Measurements from ENCODE around the gene GANAB. TPM values are rescaled to one million over a fixed set of nuclear protein-coding genes. Genes with fewer than 3 reads are reported as not detected.
A peak's percentile ranks its signal among the peaks of the same experiment; 100 is the strongest.

GANAB gene
- total and polyA plus RNA-seq, 2 of the 13 experiments (the other 11 are each of a cell fraction or from before 2014, with no cell fraction given) = 99.5 to 234 TPM

- TF ChIP-seq ZNF142 (CRISPR knock-in tag; IDR thresholded peaks at IDR 0.05) (peak; percentile 89), CBFB (CRISPR knock-in tag; IDR thresholded peaks at IDR 0.05) (no peak), AHR (CRISPR knock-in tag; IDR thresholded peaks at IDR 0.05) (no peak), ZSCAN31 (CRISPR knock-in tag; IDR thresholded peaks at IDR 0.05; ENCODE audit: low read depth) (0 out of 2 replicates have a peak, but pooled peaks have one; percentile 69), ZNF781 (CRISPR knock-in tag; IDR thresholded peaks at IDR 0.05; ENCODE audit: borderline replicate concordance, not compliant biosample characterization) (peak; percentile 35), ZNF724P (CRISPR knock-in tag; IDR thresholded peaks at IDR 0.05; ENCODE audit: borderline replicate concordance) (peak; percentile 69; the same call in 1 of the 2 replicates), SNRNP70 (IDR thresholded peaks at IDR 0.05; ENCODE audit: low read depth, low read length) (no peak), MEIS1 (CRISPR knock-in tag; IDR thresholded peaks at IDR 0.05; ENCODE audit: borderline replicate concordance) (no peak; the same call in 1 of the 2 replicates), NAIF1 (CRISPR knock-in tag; IDR thresholded peaks at IDR 0.05; ENCODE audit: borderline replicate concordance) (peak; percentile 81; the same call in 1 of the 2 replicates), ZNF644 (CRISPR knock-in tag; IDR thresholded peaks at IDR 0.05; ENCODE audit: low read depth) (no peak), ZNF512B (CRISPR knock-in tag; IDR thresholded peaks at IDR 0.05; ENCODE audit: borderline replicate concordance) (no peak), ZNF616 (CRISPR knock-in tag; IDR thresholded peaks at IDR 0.05; ENCODE audit: low read depth) (peak; percentile 24; the same call in 1 of the 2 replicates), ARID4A (CRISPR knock-in tag; IDR thresholded peaks at IDR 0.05; ENCODE audit: borderline replicate concordance) (peak; percentile 77; the same call in 1 of the 2 replicates), SNAI1 (CRISPR knock-in tag; IDR thresholded peaks at IDR 0.05; ENCODE audit: borderline replicate concordance) (peak; percentile 73; the same call in 1 of the 2 replicates), ZNF33B (CRISPR knock-in tag; IDR thresholded peaks at IDR 0.05) (no peak), MYNN (CRISPR knock-in tag; IDR thresholded peaks at IDR 0.05; ENCODE audit: low read depth) (0 out of 2 replicates have a peak, but pooled peaks have one; percentile 73)
Measured at GRCh38 chr11:62665075-62665598, 18.7 kb upstream of the GANAB start, which contains the start of the genes C11orf98 and CSKMT (continued).
